Endothelial cell of umbilical vein (primary cell): ENCODE data around the gene RWDD1. TPM values are rescaled to one million over a fixed set of nuclear protein-coding genes. Genes with fewer than 3 reads are reported as not detected.

Experiments
- BruUV-seq: library from RNA; stranded (reverse); fragments of 400-500 nt; replicated peaks from 2 replicates; lab custom pipeline; 2021; lab: Mats Ljungman, UMichigan
- CTCF ChIA-PET: fragments of 300-600, 350-600 bp; sonication (Branson Sonifier 250); formaldehyde crosslinking; loops from one replicate; lab custom pipeline; 2021; ENCODE audit warnings: antibody characterized with exemption, inconsistent platforms; lab: Charles Lee
- POLR2A ChIA-PET: fragments of 300-600, 350-600 bp; sonication (Branson Sonifier 250); formaldehyde crosslinking; loops from one replicate; lab custom pipeline; 2021; ENCODE audit warnings: antibody characterized with exemption, inconsistent platforms; lab: Charles Lee
- DNase-seq: peaks from one replicate; pipeline ENCODE4 v3.0.0-alpha.2; 2011; ENCODE audit warnings: low read depth, low spot score
- FAIRE-seq: peaks from 2 replicates; lab custom pipeline; 2011; peaks lifted over from hg19 to GRCh38; lab: Jason Lieb, UNC
- H2AFZ ChIP-seq: 2 replicates; pipeline ENCODE4 v1.6.0; 2012; ENCODE audit warnings: low read depth, low read length, control low read depth, inconsistent platforms
- H3K27ac ChIP-seq: 2 replicates; pipeline ENCODE4 v1.5.1; 2011; ENCODE audit warnings: low read depth, mild to moderate bottlenecking, control low read depth, low read length, moderate library complexity; ENCODE audit not compliant: insufficient read depth
- H3K27me3 ChIP-seq, 2 experiments: 2 replicates each; pipeline versions ENCODE4 v1.6.0 to v1.6.1; 2011; ENCODE audit warnings: low read length in 2 of 2, mixed read lengths in 1 of 2; ENCODE audit not compliant: control insufficient read depth in 2 of 2, insufficient read depth in 2 of 2
- H3K36me3 ChIP-seq, 2 experiments: 2 replicates in 1 of 2; 3 replicates in 1 of 2; pipeline ENCODE4 v1.5.1; 2011; ENCODE audit warnings: low read length in 2 of 2, mild to moderate bottlenecking in 1 of 2, moderate library complexity in 1 of 2; ENCODE audit not compliant: control insufficient read depth in 2 of 2, insufficient read depth in 2 of 2; ENCODE audit errors: extremely low read depth in 1 of 2
- H3K4me1 ChIP-seq: 3 replicates; pipeline ENCODE4 v1.5.1; 2011; ENCODE audit warnings: mild to moderate bottlenecking, low read length; ENCODE audit not compliant: control insufficient read depth, insufficient read depth; ENCODE audit errors: extremely low read depth
- H3K4me2 ChIP-seq: 2 replicates; pipeline ENCODE4 v1.6.1; 2011; ENCODE audit warnings: low read length, control low read depth, mixed read lengths; ENCODE audit not compliant: insufficient read depth
- H3K4me3 ChIP-seq, 3 experiments: fragments of 200-600 bp in 1 of 3; sonication (generic), shearing (Covaris generic) in 1 of 3; replicated peaks in 1 of 3; 2 replicates each; pipeline ENCODE4 v1.5.1; 2011 to 2016; ENCODE audit warnings: control low read depth in 3 of 3, low read length in 3 of 3, mild to moderate bottlenecking in 2 of 3, inconsistent platforms in 1 of 3, low read depth in 1 of 3, moderate library complexity in 1 of 3; ENCODE audit not compliant: insufficient read depth in 1 of 3
- H3K79me2 ChIP-seq: 2 replicates; pipeline ENCODE4 v1.6.0; 2012; ENCODE audit warnings: low read length, inconsistent platforms; ENCODE audit not compliant: control insufficient read depth, insufficient read depth
- H3K9ac ChIP-seq: replicated peaks from 2 replicates; pipeline ENCODE3; 2011; ENCODE audit warnings: low read length, control low read depth; ENCODE audit not compliant: insufficient read depth; ENCODE audit errors: extremely low read depth
- H3K9me1 ChIP-seq: replicated peaks from 3 replicates; pipeline ENCODE4 v1.6.0; 2011; ENCODE audit warnings: mild to moderate bottlenecking, low read length; ENCODE audit not compliant: control insufficient read depth, insufficient read depth; ENCODE audit errors: extremely low read depth
- H3K9me3 ChIP-seq: replicated peaks from 2 replicates; pipeline ENCODE4 v1.5.1; 2012; ENCODE audit warnings: low read length, inconsistent platforms; ENCODE audit not compliant: control insufficient read depth, insufficient read depth
- H4K20me1 ChIP-seq: replicated peaks from 2 replicates; pipeline ENCODE3; 2011; ENCODE audit warnings: mild to moderate bottlenecking, low read length; ENCODE audit not compliant: control insufficient read depth, insufficient read depth; ENCODE audit errors: extremely low read depth
- EZH2 ChIP-seq: IDR thresholded peaks from 2 replicates; pipeline ENCODE4 v1.6.1; 2012; ENCODE audit warnings: borderline replicate concordance, low read depth, mild to moderate bottlenecking, moderate library complexity, low read length, inconsistent platforms; ENCODE audit not compliant: severe bottlenecking
- FOS ChIP-seq: IDR thresholded peaks from 2 replicates; pipeline ENCODE4 v1.6.1; 2011; ENCODE audit warnings: mild to moderate bottlenecking, low read length, moderate library complexity, borderline replicate concordance; ENCODE audit not compliant: insufficient read depth
- GATA2 ChIP-seq: IDR thresholded peaks from 2 replicates; pipeline ENCODE4 v1.7.0; 2011; ENCODE audit warnings: low read depth, mild to moderate bottlenecking, moderate library complexity, mixed read lengths, low read length; ENCODE audit not compliant: insufficient read length, insufficient read depth
- JUN ChIP-seq: IDR thresholded peaks from 2 replicates; pipeline ENCODE4 v1.6.1; 2011; ENCODE audit warnings: borderline replicate concordance, low read depth; ENCODE audit not compliant: insufficient read length, insufficient read depth
- MYC ChIP-seq: IDR thresholded peaks from one replicate; pipeline ENCODE4 v1.6.1; 2011; ENCODE audit warnings: mild to moderate bottlenecking, low read depth, low read length
- POLR2A ChIP-seq: IDR thresholded peaks from 2 replicates; pipeline ENCODE4 v1.6.1; 2012; ENCODE audit warnings: low read depth, mild to moderate bottlenecking, control low read depth, low read length
- POLR2AphosphoS5 ChIP-seq: IDR thresholded peaks from 2 replicates; pipeline ENCODE4 v1.6.1; 2012; ENCODE audit warnings: low read depth, mild to moderate bottlenecking, control low read depth, low read length, moderate library complexity; ENCODE audit not compliant: insufficient read depth
- dilution Hi-C: fragments of 300-500 bp; cut with MboI; formaldehyde crosslinking; loops from one replicate; pipeline ENCODE4 v1.15.0; 2019; ENCODE audit warnings: low sequenced_read_pairs; ENCODE audit not compliant: extremely low pct_ligation_motif_present
- intact Hi-C: fragments of 100-400 bp; cut with micrococcal nuclease; formaldehyde crosslinking; loops from one replicate; pipeline ENCODE4 v1.10.0; 2022
- polyA plus RNA-seq, 4 experiments: library from polyadenylated mRNA; depleted of rRNA in 3 of 4; stranded (reverse) in 3 of 4; unstranded in 1 of 4; fragments of >200 nt; gene quantifications; 2 replicates each; pipeline versions ENCODE4 v1.2.1 to v1.2.3, GENCODE V29; 2011 to 2012; ENCODE audit warnings: missing spikeins in 1 of 4
- total RNA-seq: library from RNA; stranded (reverse); gene quantifications from 2 replicates; pipeline ENCODE4 v1.2.3, GENCODE V29; 2021
- TF ChIP-seq, protein P1 (sequence below): IDR thresholded peaks from 2 replicates; pipeline ENCODE4 v1.6.1; 2011; ENCODE audit not compliant: insufficient read depth, insufficient read length
- TF ChIP-seq, protein P2 (sequence below), 2 donors: IDR thresholded peaks; 1 replicate in 1 of 2; 2 replicates in 1 of 2; pipeline ENCODE4 v1.5.1; 2011; ENCODE audit warnings: low read length in 2 of 2, mild to moderate bottlenecking in 2 of 2, moderate library complexity in 2 of 2, control low read depth in 1 of 2, inconsistent platforms in 1 of 2, low read depth in 1 of 2; ENCODE audit not compliant: insufficient read depth in 1 of 2; ENCODE audit errors: extremely low read depth in 1 of 2

RWDD1 gene
- total and polyA plus RNA-seq, 2 donors (not counting 3 experiments of a cell fraction or from before 2014, with no cell fraction given), result 18.7 to 37.9 TPM

DNA sequence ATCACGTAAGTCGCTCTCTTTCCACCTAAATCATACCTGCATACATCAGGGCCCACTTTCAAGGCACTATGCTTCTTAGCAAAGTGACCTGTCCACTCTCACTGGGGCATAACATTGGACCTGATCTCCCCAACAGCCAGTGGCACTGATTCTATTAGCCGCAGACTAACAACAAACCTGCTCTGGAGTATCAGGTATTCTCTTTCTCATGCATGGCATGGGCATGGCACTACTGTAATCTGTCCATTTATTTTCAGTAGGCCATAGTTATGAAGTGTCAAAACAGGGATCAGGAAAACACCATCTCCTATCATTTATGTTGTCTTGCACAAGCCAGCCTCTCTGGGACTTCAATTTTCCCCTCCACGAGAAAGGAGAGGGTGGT is 9.3 kb upstream of the RWDD1 start:
- no peak overlapping the region for H2AFZ ChIP-seq
- H3K9me1 ChIP-seq, result no peaks in the 10 kb centered on the region
- BruUV-seq, result no TSS peak
- DNase-seq, result no peak
- intact Hi-C loops, result loop anchor here (5.0 kb wide), 1 partner anchor 285 kb away; no protein-coding TSS in a partner anchor
- no peak overlapping the region for H3K27ac ChIP-seq
- H3K9me3 ChIP-seq, result no peaks in the 10 kb centered on the region
- POLR2A ChIA-PET, result no interaction called here
- H3K27me3 ChIP-seq, result no peaks in the 10 kb centered on the region
- H4K20me1 ChIP-seq, result no peaks in the 10 kb centered on the region
- H3K9ac ChIP-seq, result no peak overlapping the region
- no peak for FAIRE-seq
- no peak overlapping the region for H3K4me3 ChIP-seq
- H3K36me3 ChIP-seq, result no peaks in the 10 kb centered on the region
- H3K4me2 ChIP-seq, result no peak overlapping the region
- H3K79me2 ChIP-seq, result no peaks in the 10 kb centered on the region
- peaks cover 6% of the 10 kb centered on the region for H3K4me1 ChIP-seq
- CTCF ChIA-PET, result interaction anchor here (0.9 to 4.3 kb wide), 13 partner anchors 9 to 344 kb away, joined by 3 to 44 read pairs (median 5); partner anchors contain the start of genes CALHM5, RSPH4A and RWDD1
- dilution Hi-C loops, result no loop called here
- TF ChIP-seq GATA2 (no peak), EZH2 (no peak), JUN (no peak), MYC (no peak), POLR2A (no peak), FOS (no peak), POLR2AphosphoS5 (no peak)
- TF ChIP-seq, protein P1, sequence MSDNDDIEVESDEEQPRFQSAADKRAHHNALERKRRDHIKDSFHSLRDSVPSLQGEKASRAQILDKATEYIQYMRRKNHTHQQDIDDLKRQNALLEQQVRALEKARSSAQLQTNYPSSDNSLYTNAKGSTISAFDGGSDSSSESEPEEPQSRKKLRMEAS, result no peak
- TF ChIP-seq, protein P2, sequence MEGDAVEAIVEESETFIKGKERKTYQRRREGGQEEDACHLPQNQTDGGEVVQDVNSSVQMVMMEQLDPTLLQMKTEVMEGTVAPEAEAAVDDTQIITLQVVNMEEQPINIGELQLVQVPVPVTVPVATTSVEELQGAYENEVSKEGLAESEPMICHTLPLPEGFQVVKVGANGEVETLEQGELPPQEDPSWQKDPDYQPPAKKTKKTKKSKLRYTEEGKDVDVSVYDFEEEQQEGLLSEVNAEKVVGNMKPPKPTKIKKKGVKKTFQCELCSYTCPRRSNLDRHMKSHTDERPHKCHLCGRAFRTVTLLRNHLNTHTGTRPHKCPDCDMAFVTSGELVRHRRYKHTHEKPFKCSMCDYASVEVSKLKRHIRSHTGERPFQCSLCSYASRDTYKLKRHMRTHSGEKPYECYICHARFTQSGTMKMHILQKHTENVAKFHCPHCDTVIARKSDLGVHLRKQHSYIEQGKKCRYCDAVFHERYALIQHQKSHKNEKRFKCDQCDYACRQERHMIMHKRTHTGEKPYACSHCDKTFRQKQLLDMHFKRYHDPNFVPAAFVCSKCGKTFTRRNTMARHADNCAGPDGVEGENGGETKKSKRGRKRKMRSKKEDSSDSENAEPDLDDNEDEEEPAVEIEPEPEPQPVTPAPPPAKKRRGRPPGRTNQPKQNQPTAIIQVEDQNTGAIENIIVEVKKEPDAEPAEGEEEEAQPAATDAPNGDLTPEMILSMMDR (IDR thresholded peaks at IDR 0.05; ENCODE audit: extremely low read depth in 1 of 2, insufficient read depth in 1 of 2, low read depth in 1 of 2, low read length in 2 of 2), result no peak
